Lower leg skin (tissue), 4 donors: ENCODE results near the gene DEDD. TPM values are rescaled to one million over a fixed set of nuclear protein-coding genes. Genes with fewer than 3 reads are reported as not detected.

Experiments
- DNase-seq, 2 donors: peaks; one replicate each; pipeline ENCODE4 v3.0.0-alpha.2; 2019; ENCODE audit warnings: low spot score in 2 of 2
- H3K4me3 ChIP-seq: fragments of 200-600 bp; sonication (generic); 2 replicates; pipeline ENCODE4 v1.5.1; 2017; ENCODE audit warnings: mild to moderate bottlenecking, low read depth; ENCODE audit not compliant: poor library complexity, severe bottlenecking
- POLR2A ChIP-seq, 2 donors: fragments of 450-650 bp; IDR thresholded peaks; one replicate each; pipeline ENCODE4 v1.6.1; 2016 to 2017; ENCODE audit warnings: antibody characterized with exemption in 2 of 2, mild to moderate bottlenecking in 1 of 2, moderate library complexity in 1 of 2
- WGBS, 2 donors: methylation state at CpG; one replicate each; pipeline ENCODE4 v1.1.5; 2018; 5-methylcytosine and 5-hydroxymethylcytosine counted together
- intact Hi-C: fragments of 100-400 bp; cut with DNase I; formaldehyde crosslinking; loops from one replicate; pipeline ENCODE4 v1.15.0; 2023; ENCODE audit warnings: low total_unique reads
- total RNA-seq, 4 donors: library from RNA; depleted of rRNA; stranded (reverse); fragments of >200 nt; gene quantifications; one replicate each; pipeline ENCODE4 v1.1.0, GENCODE V29; 2016
- TF ChIP-seq, protein P1 (sequence below), 3 donors: fragments of 450-650 bp; IDR thresholded peaks; one replicate each; pipeline ENCODE4 v1.5.1; 2016; ENCODE audit warnings: antibody characterized with exemption in 3 of 3, mild to moderate bottlenecking in 3 of 3, moderate library complexity in 2 of 3

Gene DEDD
- total RNA-seq, 4 donors from 2014 or later = 26.6 to 38.2 (median 29.6) TPM

GRCh38 chr1:161081519-161081918, 50.9 kb downstream of the DEDD start:
- intact Hi-C loops = no loop called here
- H3K4me3 ChIP-seq = no peak overlapping the region
- DNase-seq = no peak
- no peak for TF ChIP-seq POLR2A (IDR thresholded peaks at IDR 0.05)
- TF ChIP-seq, protein P1, sequence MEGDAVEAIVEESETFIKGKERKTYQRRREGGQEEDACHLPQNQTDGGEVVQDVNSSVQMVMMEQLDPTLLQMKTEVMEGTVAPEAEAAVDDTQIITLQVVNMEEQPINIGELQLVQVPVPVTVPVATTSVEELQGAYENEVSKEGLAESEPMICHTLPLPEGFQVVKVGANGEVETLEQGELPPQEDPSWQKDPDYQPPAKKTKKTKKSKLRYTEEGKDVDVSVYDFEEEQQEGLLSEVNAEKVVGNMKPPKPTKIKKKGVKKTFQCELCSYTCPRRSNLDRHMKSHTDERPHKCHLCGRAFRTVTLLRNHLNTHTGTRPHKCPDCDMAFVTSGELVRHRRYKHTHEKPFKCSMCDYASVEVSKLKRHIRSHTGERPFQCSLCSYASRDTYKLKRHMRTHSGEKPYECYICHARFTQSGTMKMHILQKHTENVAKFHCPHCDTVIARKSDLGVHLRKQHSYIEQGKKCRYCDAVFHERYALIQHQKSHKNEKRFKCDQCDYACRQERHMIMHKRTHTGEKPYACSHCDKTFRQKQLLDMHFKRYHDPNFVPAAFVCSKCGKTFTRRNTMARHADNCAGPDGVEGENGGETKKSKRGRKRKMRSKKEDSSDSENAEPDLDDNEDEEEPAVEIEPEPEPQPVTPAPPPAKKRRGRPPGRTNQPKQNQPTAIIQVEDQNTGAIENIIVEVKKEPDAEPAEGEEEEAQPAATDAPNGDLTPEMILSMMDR (IDR thresholded peaks at IDR 0.05) = no peak
- WGBS, 2 donors = 69 to 91% methylated on average over 5 of the region's 5 CpGs

DNA sequence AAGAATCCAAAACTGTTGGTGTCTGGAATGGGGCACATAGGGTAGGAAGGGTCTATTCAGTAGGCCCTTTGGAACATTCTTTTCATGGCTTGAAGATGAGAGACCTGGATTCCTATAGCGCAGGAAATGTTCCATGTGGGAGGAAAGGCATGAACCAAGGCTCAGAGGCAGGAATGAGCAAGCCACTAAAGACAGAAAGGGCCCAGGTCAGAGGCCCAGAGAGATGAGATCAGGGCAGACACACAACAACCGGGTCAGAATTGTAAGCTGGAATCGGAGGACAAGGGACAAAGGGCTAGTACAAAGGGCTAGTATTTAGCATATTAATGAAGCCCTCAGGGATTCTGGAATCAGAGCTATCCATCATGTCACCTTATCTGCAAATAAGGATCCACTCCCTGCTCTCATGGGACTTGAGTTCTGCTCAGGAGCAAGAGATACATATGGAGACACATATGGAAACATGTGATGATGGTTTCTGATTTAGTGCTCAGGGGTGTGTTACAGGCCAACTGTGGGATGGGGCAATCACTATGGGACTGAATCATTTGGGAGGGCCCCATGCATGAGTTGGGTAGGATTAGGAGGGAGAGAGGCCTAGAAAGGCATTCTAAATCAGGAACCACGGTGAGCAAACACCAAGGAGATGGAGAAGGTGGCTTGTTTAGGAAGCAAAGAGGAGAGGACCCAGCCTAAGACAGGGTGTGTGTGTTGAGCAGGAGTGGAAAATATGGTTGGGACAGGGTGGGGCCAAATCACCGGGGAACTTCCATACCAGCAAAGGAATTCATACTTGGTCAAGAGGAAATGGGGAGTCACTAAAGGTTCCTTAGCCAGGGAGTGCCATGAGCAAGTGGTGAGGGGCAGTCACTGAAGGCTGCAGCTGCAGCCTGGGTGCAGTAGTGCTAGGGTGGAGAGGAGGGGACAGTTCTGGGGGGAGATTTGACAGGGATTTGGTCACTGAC, 51.7 kb downstream of the DEDD start:
- WGBS, 2 donors = 69 to 74% methylated on average over 5 of the region's 5 CpGs
- TF ChIP-seq, protein P1 (IDR thresholded peaks at IDR 0.05) = no peak
- TF ChIP-seq POLR2A (IDR thresholded peaks at IDR 0.05) = no peak
- no peak for DNase-seq
- H3K4me3 ChIP-seq = no peak overlapping the region
- intact Hi-C loops = no loop called here

DNA sequence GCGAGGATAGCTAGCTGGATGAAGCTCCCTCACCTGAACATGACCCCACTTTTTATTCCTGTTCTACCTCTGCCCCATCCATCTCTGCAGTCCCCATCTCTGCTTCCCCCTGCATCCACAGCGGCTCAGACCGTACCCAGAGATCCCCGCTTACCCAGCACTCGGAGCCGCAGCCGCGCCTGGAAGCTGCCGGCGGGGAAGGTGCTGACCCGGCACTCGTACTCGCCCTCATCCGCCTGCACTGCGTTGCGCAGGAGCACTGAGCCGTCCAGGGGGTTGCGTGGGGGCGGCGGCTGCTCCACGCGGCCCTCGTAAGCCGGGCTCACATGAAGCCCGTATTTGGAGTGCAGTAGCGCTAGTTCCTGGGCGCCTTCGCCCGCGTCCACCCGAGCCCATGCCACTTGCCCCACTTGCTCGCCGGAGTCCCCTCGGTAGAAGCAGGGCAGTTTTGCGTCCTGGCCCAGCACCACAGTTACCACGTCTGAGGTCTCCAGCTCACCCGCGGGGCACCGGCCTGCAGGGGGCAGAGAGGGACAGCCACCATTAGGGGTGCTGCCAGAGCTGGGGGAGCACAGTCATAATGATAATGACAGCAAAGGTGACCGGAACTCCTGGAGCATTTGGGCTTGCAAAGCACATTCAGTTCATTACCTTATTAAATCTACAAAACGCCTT, 52.9 kb downstream of the DEDD start:
- intact Hi-C loops = no loop called here
- no peak for TF ChIP-seq POLR2A (IDR thresholded peaks at IDR 0.05)
- TF ChIP-seq, protein P1 (IDR thresholded peaks at IDR 0.05) = no peak
- DNase-seq = no peak
- WGBS, 2 donors = 75 to 77% methylated on average over 41 of the region's 41 CpGs
- no peak overlapping the region for H3K4me3 ChIP-seq

DNA sequence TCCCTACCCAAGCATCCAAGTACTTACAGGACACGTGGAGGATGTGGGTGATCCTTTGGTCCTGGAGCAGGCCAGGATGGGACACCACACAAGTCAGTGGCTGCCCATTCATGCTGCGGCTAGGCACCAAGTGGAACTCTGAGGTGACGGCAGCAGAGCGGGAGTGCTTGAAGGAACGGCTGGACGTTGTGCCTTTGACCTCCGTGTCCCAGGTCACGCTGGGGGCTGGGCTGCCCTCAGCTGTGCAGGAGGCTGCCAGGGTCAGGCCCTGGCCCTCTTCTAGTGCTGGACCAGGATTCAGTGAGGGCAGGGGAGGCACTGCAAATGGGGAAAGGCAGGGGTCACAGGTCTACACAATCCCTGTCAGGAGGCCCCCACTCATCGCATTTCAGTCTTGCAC, 55.0 kb downstream of the DEDD start:
- DNase-seq = no peak
- TF ChIP-seq POLR2A (IDR thresholded peaks at IDR 0.05) = no peak
- TF ChIP-seq, protein P1 (IDR thresholded peaks at IDR 0.05) = no peak
- H3K4me3 ChIP-seq = no peak overlapping the region
- intact Hi-C loops = no loop called here
- WGBS, 2 donors = 71 to 87% methylated on average over 9 of the region's 9 CpGs

- intact Hi-C loops = no loop called here
- no peak overlapping the region for H3K4me3 ChIP-seq
- TF ChIP-seq POLR2A (IDR thresholded peaks at IDR 0.05) = no peak
- TF ChIP-seq, protein P1 (IDR thresholded peaks at IDR 0.05) = no peak
- no peak for DNase-seq
These were observed 56.1 kb downstream of the DEDD start for GRCh38 chr1:161076410-161076809.
